Measurements from ENCODE around the gene SPOCK1. TPM values are rescaled to one million over a fixed set of nuclear protein-coding genes. Genes with fewer than 3 reads are reported as not detected.

Gene SPOCK1
- total and polyA plus RNA-seq, 5 experiments from 2014 or later, result not detected

- ATAC-seq (no peak), DNase-seq (no peak)
- POLR2A ChIA-PET, result no interaction called here
- H3K27me3 Mint-ChIP-seq, result peaks cover 0 to 20% (median 7%) of the 10 kb centered on the region in 5 donors
- no peak overlapping the region for H3K27ac Mint-ChIP-seq
- no peak overlapping the region for H3K4me3 Mint-ChIP-seq
- H3K4me1 Mint-ChIP-seq, result no peaks in the 10 kb centered on the region
- H3K9me3 Mint-ChIP-seq, result peaks cover 0 to 24% (median 0%) of the 10 kb centered on the region in 9 donors
- H3K36me3 Mint-ChIP-seq, result no peaks in the 10 kb centered on the region
These were observed 45.5 kb downstream of the SPOCK1 start for GRCh38 chr5:137453483-137454080.

GRCh38 chr5:137450759-137451158 lies 48.4 kb downstream of the SPOCK1 start:
- POLR2A ChIA-PET, result no interaction called here
- Mint-ChIP-seq H3K4me1 (no peaks in the 10 kb centered on the region), H3K4me3 (no peak overlapping the region), H3K27ac (no peak overlapping the region), H3K27me3 (peaks cover 0 to 17% (median 5%) of the 10 kb centered on the region in 5 donors), H3K9me3 (peaks cover 0 to 24% (median 0%) of the 10 kb centered on the region in 9 donors), H3K36me3 (no peaks in the 10 kb centered on the region)
- DNase-seq, result no peak
- no peak for ATAC-seq

GRCh38 chr5:137448868-137449267 lies 50.3 kb downstream of the SPOCK1 start:
- Mint-ChIP-seq H3K9me3 (peaks cover 0 to 21% (median 0%) of the 10 kb centered on the region in 9 donors), H3K4me1 (no peaks in the 10 kb centered on the region), H3K36me3 (no peaks in the 10 kb centered on the region), H3K4me3 (no peak overlapping the region), H3K27me3 (peaks cover 7 to 26% (median 8%) of the 10 kb centered on the region in 5 donors), H3K27ac (no peak overlapping the region)
- no peak for DNase-seq
- POLR2A ChIA-PET, result no interaction called here
- ATAC-seq, result no peak

GRCh38 chr5:137446615-137447014 lies 52.5 kb downstream of the SPOCK1 start:
- Mint-ChIP-seq H3K4me1 (no peaks in the 10 kb centered on the region), H3K27ac (no peak overlapping the region), H3K36me3 (no peaks in the 10 kb centered on the region), H3K4me3 (no peak overlapping the region), H3K27me3 (peaks cover 7 to 36% (median 14%) of the 10 kb centered on the region in 5 donors), H3K9me3 (peaks cover 0 to 13% (median 0%) of the 10 kb centered on the region in 9 donors)
- DNase-seq (no peak), ATAC-seq (no peak)
- POLR2A ChIA-PET, result no interaction called here

- Mint-ChIP-seq H3K36me3 (no peaks in the 10 kb centered on the region), H3K9me3 (peaks cover 0 to 9% (median 0%) of the 10 kb centered on the region in 9 donors), H3K4me3 (no peak overlapping the region)
These were observed 53.0 kb downstream of the SPOCK1 start for GRCh38 chr5:137446151-137446550.

GRCh38 chr5:137442660-137443059 lies 56.5 kb downstream of the SPOCK1 start:
- DNase-seq (no peak), ATAC-seq (no peak)
- POLR2A ChIA-PET, result no interaction called here
- peaks cover 0 to 2% (median 0%) of the 10 kb centered on the region in 9 donors for H3K9me3 Mint-ChIP-seq
- H3K36me3 Mint-ChIP-seq, result no peaks in the 10 kb centered on the region
- peaks cover 4 to 32% (median 16%) of the 10 kb centered on the region in 5 donors for H3K27me3 Mint-ChIP-seq
- no peaks in the 10 kb centered on the region for H3K4me1 Mint-ChIP-seq
- H3K27ac Mint-ChIP-seq, result no peak overlapping the region
- no peak overlapping the region for H3K4me3 Mint-ChIP-seq

More at GRCh38 chr5:137446151-137446550, 53.0 kb downstream of the SPOCK1 start:
- no peak for DNase-seq
- Mint-ChIP-seq H3K4me1 (no peaks in the 10 kb centered on the region), H3K27ac (no peak overlapping the region), H3K27me3 (peaks cover 7 to 36% (median 14%) of the 10 kb centered on the region in 5 donors)
- no peak for ATAC-seq
- POLR2A ChIA-PET, result no interaction called here

- H3K36me3 Mint-ChIP-seq, result no peaks in the 10 kb centered on the region
- DNase-seq, result no peak
- no peak for ATAC-seq
- H3K4me1 Mint-ChIP-seq, result no peaks in the 10 kb centered on the region
- POLR2A ChIA-PET, result no interaction called here
- H3K27me3 Mint-ChIP-seq, result peaks cover 4 to 32% (median 16%) of the 10 kb centered on the region in 5 donors
- H3K27ac Mint-ChIP-seq, result no peak overlapping the region
- no peak overlapping the region for H3K4me3 Mint-ChIP-seq
- H3K9me3 Mint-ChIP-seq, result peaks cover 0 to 2% (median 0%) of the 10 kb centered on the region in 9 donors
These were observed 57.6 kb downstream of the SPOCK1 start for GRCh38 chr5:137441476-137441875.

GRCh38 chr5:137440795-137441194 lies 58.3 kb downstream of the SPOCK1 start:
- Mint-ChIP-seq H3K4me3 (no peak overlapping the region), H3K9me3 (peaks cover 0 to 2% (median 0%) of the 10 kb centered on the region in 9 donors), H3K36me3 (no peaks in the 10 kb centered on the region), H3K27me3 (peaks cover 5 to 28% (median 19%) of the 10 kb centered on the region in 5 donors), H3K4me1 (no peaks in the 10 kb centered on the region), H3K27ac (no peak overlapping the region)
- POLR2A ChIA-PET, result no interaction called here
- no peak for DNase-seq
- no peak for ATAC-seq

GRCh38 chr5:137439645-137440044 lies 59.5 kb downstream of the SPOCK1 start:
- Mint-ChIP-seq H3K27ac (no peak overlapping the region), H3K9me3 (peaks cover 0 to 2% (median 0%) of the 10 kb centered on the region in 9 donors), H3K27me3 (peaks cover 5 to 22% (median 17%) of the 10 kb centered on the region in 5 donors), H3K4me3 (no peak overlapping the region), H3K4me1 (no peaks in the 10 kb centered on the region), H3K36me3 (no peaks in the 10 kb centered on the region)
- POLR2A ChIA-PET, result no interaction called here
- no peak for ATAC-seq
- no peak for DNase-seq

GRCh38 chr5:137438932-137439331 lies 60.2 kb downstream of the SPOCK1 start:
- Mint-ChIP-seq H3K27ac (no peak overlapping the region), H3K27me3 (peaks cover 3 to 16% (median 11%) of the 10 kb centered on the region in 5 donors), H3K4me3 (no peak overlapping the region), H3K9me3 (peaks cover 0 to 2% (median 0%) of the 10 kb centered on the region in 9 donors), H3K36me3 (no peaks in the 10 kb centered on the region), H3K4me1 (no peaks in the 10 kb centered on the region)
- POLR2A ChIA-PET, result no interaction called here
- no peak for ATAC-seq
- DNase-seq, result no peak

GRCh38 chr5:137437774-137438173 lies 61.4 kb downstream of the SPOCK1 start:
- peaks cover 0 to 2% (median 0%) of the 10 kb centered on the region in 9 donors for H3K9me3 Mint-ChIP-seq
- no peak overlapping the region for H3K27ac Mint-ChIP-seq
- H3K4me3 Mint-ChIP-seq, result no peak overlapping the region
- H3K27me3 Mint-ChIP-seq, result peaks cover 0 to 12% (median 3%) of the 10 kb centered on the region in 5 donors
- DNase-seq (no peak), ATAC-seq (no peak)
- no peaks in the 10 kb centered on the region for H3K4me1 Mint-ChIP-seq
- no peaks in the 10 kb centered on the region for H3K36me3 Mint-ChIP-seq
- POLR2A ChIA-PET, result no interaction called here

GRCh38 chr5:137433539-137433938 lies 65.6 kb downstream of the SPOCK1 start:
- no peak overlapping the region for H3K4me3 Mint-ChIP-seq

GRCh38 chr5:137432376-137432775 lies 66.8 kb downstream of the SPOCK1 start:
- ATAC-seq, result no peak
- Mint-ChIP-seq H3K27me3 (peaks cover 3 to 19% (median 6%) of the 10 kb centered on the region in 5 donors), H3K9me3 (peaks cover 0 to 7% (median 0%) of the 10 kb centered on the region in 9 donors), H3K27ac (no peak overlapping the region), H3K4me3 (no peak overlapping the region), H3K4me1 (no peaks in the 10 kb centered on the region), H3K36me3 (no peaks in the 10 kb centered on the region)
- POLR2A ChIA-PET, result no interaction called here
- no peak for DNase-seq

More at GRCh38 chr5:137433539-137433938, 65.6 kb downstream of the SPOCK1 start:
- no peak for ATAC-seq
- Mint-ChIP-seq H3K9me3 (peaks cover 0 to 7% (median 2%) of the 10 kb centered on the region in 9 donors), H3K4me1 (no peaks in the 10 kb centered on the region), H3K27me3 (peaks cover 3 to 12% (median 6%) of the 10 kb centered on the region in 5 donors), H3K27ac (no peak overlapping the region), H3K36me3 (no peaks in the 10 kb centered on the region)
- POLR2A ChIA-PET, result no interaction called here
- no peak for DNase-seq

- peaks cover 0 to 19% (median 6%) of the 10 kb centered on the region in 5 donors for H3K27me3 Mint-ChIP-seq
- H3K4me3 Mint-ChIP-seq, result no peak overlapping the region
- DNase-seq (no peak), ATAC-seq (no peak)
- H3K36me3 Mint-ChIP-seq, result no peaks in the 10 kb centered on the region
- peaks cover 0 to 7% (median 0%) of the 10 kb centered on the region in 9 donors for H3K9me3 Mint-ChIP-seq
- POLR2A ChIA-PET, result no interaction called here
- no peak overlapping the region for H3K27ac Mint-ChIP-seq
- no peaks in the 10 kb centered on the region for H3K4me1 Mint-ChIP-seq
These were observed 68.1 kb downstream of the SPOCK1 start for GRCh38 chr5:137431051-137431450.
